ENCODE results near the gene CCDC80.

CCDC80 gene

GRCh38 chr3:112640930-112641801, at the start of gene CCDC80:
Gene CCDC80, minus strand, starts transcription at chr3:112641143. Its CDS starts 1,238 bp downstream, at chr3:112639905.
- Histone ChIP-seq H3K4me3 (ENCODE audit: low read depth in 1 of 5, low read length in 5 of 5) (peak within 1 kb of the TSS; percentile 68 to 92 (median 82)), H3K27me3 (ENCODE audit: control insufficient read depth in 5 of 5, insufficient read depth in 4 of 5, low read length in 5 of 5) (no peaks in the 10 kb centered on the region), H3K36me3 (ENCODE audit: control insufficient read depth in 5 of 5, insufficient read depth in 5 of 5, low read length in 5 of 5) (peaks cover 0 to 3% (median 0%) of the 10 kb centered on the region in 5 donors), H3K9ac (ENCODE audit: low read length in 5 of 5) (peak within 1 kb of the TSS; percentile 67 to 99 (median 84)), H3K4me1 (ENCODE audit: control insufficient read depth in 5 of 5, insufficient read depth in 5 of 5, low read length in 5 of 5) (peaks cover 12 to 85% (median 68%) of the 10 kb centered on the region in 5 donors), H3K27ac (ENCODE audit: low read depth, low read length) (peak within 1 kb of the TSS; percentile 97), H3K9me3 (ENCODE audit: control insufficient read depth in 5 of 5, low read length in 5 of 5) (no peaks in the 10 kb centered on the region)

GRCh38 chr3:112689989-112690388, 49.0 kb upstream of the CCDC80 start:
- H3K4me3 ChIP-seq (ENCODE audit: low read depth in 1 of 5, low read length in 5 of 5): no peak overlapping the region
- H3K27ac ChIP-seq (ENCODE audit: low read depth, low read length): no peak overlapping the region
- no peaks in the 10 kb centered on the region for H3K27me3 ChIP-seq (ENCODE audit: control insufficient read depth in 5 of 5, insufficient read depth in 4 of 5, low read length in 5 of 5)
- peaks cover 0 to 4% (median 0%) of the 10 kb centered on the region in 5 donors for H3K9me3 ChIP-seq (ENCODE audit: control insufficient read depth in 5 of 5, low read length in 5 of 5)
- H3K9ac ChIP-seq (ENCODE audit: low read length in 5 of 5): no peak overlapping the region
- no peaks in the 10 kb centered on the region for H3K36me3 ChIP-seq (ENCODE audit: control insufficient read depth in 5 of 5, insufficient read depth in 5 of 5, low read length in 5 of 5)
- peaks cover 0 to 17% (median 5%) of the 10 kb centered on the region in 5 donors for H3K4me1 ChIP-seq (ENCODE audit: control insufficient read depth in 5 of 5, insufficient read depth in 5 of 5, low read length in 5 of 5)

GRCh38 chr3:112689385-112689784, 48.4 kb upstream of the CCDC80 start:
- H3K27me3 ChIP-seq (ENCODE audit: control insufficient read depth in 5 of 5, insufficient read depth in 4 of 5, low read length in 5 of 5): no peaks in the 10 kb centered on the region
- peaks cover 0 to 4% (median 0%) of the 10 kb centered on the region in 5 donors for H3K9me3 ChIP-seq (ENCODE audit: control insufficient read depth in 5 of 5, low read length in 5 of 5)
- no peak overlapping the region for H3K9ac ChIP-seq (ENCODE audit: low read length in 5 of 5)
- no peaks in the 10 kb centered on the region for H3K36me3 ChIP-seq (ENCODE audit: control insufficient read depth in 5 of 5, insufficient read depth in 5 of 5, low read length in 5 of 5)
- peaks cover 0 to 17% (median 5%) of the 10 kb centered on the region in 5 donors for H3K4me1 ChIP-seq (ENCODE audit: control insufficient read depth in 5 of 5, insufficient read depth in 5 of 5, low read length in 5 of 5)
- H3K27ac ChIP-seq (ENCODE audit: low read depth, low read length): no peak overlapping the region
- no peak overlapping the region for H3K4me3 ChIP-seq (ENCODE audit: low read depth in 1 of 5, low read length in 5 of 5)

GRCh38 chr3:112688819-112689218, 47.9 kb upstream of the CCDC80 start:
- H3K4me1 ChIP-seq (ENCODE audit: control insufficient read depth in 5 of 5, insufficient read depth in 5 of 5, low read length in 5 of 5): peaks cover 0 to 17% (median 5%) of the 10 kb centered on the region in 5 donors
- no peak overlapping the region for H3K4me3 ChIP-seq (ENCODE audit: low read depth in 1 of 5, low read length in 5 of 5)
- H3K9ac ChIP-seq (ENCODE audit: low read length in 5 of 5): no peak overlapping the region
- H3K27ac ChIP-seq (ENCODE audit: low read depth, low read length): no peak overlapping the region
- no peaks in the 10 kb centered on the region for H3K36me3 ChIP-seq (ENCODE audit: control insufficient read depth in 5 of 5, insufficient read depth in 5 of 5, low read length in 5 of 5)
- no peaks in the 10 kb centered on the region for H3K27me3 ChIP-seq (ENCODE audit: control insufficient read depth in 5 of 5, insufficient read depth in 4 of 5, low read length in 5 of 5)
- H3K9me3 ChIP-seq (ENCODE audit: control insufficient read depth in 5 of 5, low read length in 5 of 5): peaks cover 0 to under 1% (median 0%) of the 10 kb centered on the region in 5 donors

- no peaks in the 10 kb centered on the region for H3K27me3 ChIP-seq (ENCODE audit: control insufficient read depth in 5 of 5, insufficient read depth in 4 of 5, low read length in 5 of 5)
- H3K27ac ChIP-seq (ENCODE audit: low read depth, low read length): no peak overlapping the region
- H3K4me1 ChIP-seq (ENCODE audit: control insufficient read depth in 5 of 5, insufficient read depth in 5 of 5, low read length in 5 of 5): peaks cover 0 to 16% (median 5%) of the 10 kb centered on the region in 5 donors
- no peaks in the 10 kb centered on the region for H3K36me3 ChIP-seq (ENCODE audit: control insufficient read depth in 5 of 5, insufficient read depth in 5 of 5, low read length in 5 of 5)
- H3K4me3 ChIP-seq (ENCODE audit: low read depth in 1 of 5, low read length in 5 of 5): no peak overlapping the region
- no peak overlapping the region for H3K9ac ChIP-seq (ENCODE audit: low read length in 5 of 5)
- H3K9me3 ChIP-seq (ENCODE audit: control insufficient read depth in 5 of 5, low read length in 5 of 5): no peaks in the 10 kb centered on the region
Observed at GRCh38 chr3:112688085-112688769, 47.3 kb upstream of the CCDC80 start.

- H3K9me3 ChIP-seq (ENCODE audit: control insufficient read depth in 5 of 5, low read length in 5 of 5): no peaks in the 10 kb centered on the region
- peaks cover 0 to 10% (median 0%) of the 10 kb centered on the region in 5 donors for H3K4me1 ChIP-seq (ENCODE audit: control insufficient read depth in 5 of 5, insufficient read depth in 5 of 5, low read length in 5 of 5)
- H3K9ac ChIP-seq (ENCODE audit: low read length in 5 of 5): no peak overlapping the region
- H3K4me3 ChIP-seq (ENCODE audit: low read depth in 1 of 5, low read length in 5 of 5): no peak overlapping the region
- H3K27ac ChIP-seq (ENCODE audit: low read depth, low read length): no peak overlapping the region
- H3K36me3 ChIP-seq (ENCODE audit: control insufficient read depth in 5 of 5, insufficient read depth in 5 of 5, low read length in 5 of 5): no peaks in the 10 kb centered on the region
- no peaks in the 10 kb centered on the region for H3K27me3 ChIP-seq (ENCODE audit: control insufficient read depth in 5 of 5, insufficient read depth in 4 of 5, low read length in 5 of 5)
Observed at GRCh38 chr3:112687616-112688015, 46.7 kb upstream of the CCDC80 start.

GRCh38 chr3:112687211-112687610, 46.3 kb upstream of the CCDC80 start:
- no peaks in the 10 kb centered on the region for H3K36me3 ChIP-seq (ENCODE audit: control insufficient read depth in 5 of 5, insufficient read depth in 5 of 5, low read length in 5 of 5)
- peaks cover 0 to 9% (median 0%) of the 10 kb centered on the region in 5 donors for H3K4me1 ChIP-seq (ENCODE audit: control insufficient read depth in 5 of 5, insufficient read depth in 5 of 5, low read length in 5 of 5)
- H3K9me3 ChIP-seq (ENCODE audit: control insufficient read depth in 5 of 5, low read length in 5 of 5): no peaks in the 10 kb centered on the region
- H3K27me3 ChIP-seq (ENCODE audit: control insufficient read depth in 5 of 5, insufficient read depth in 4 of 5, low read length in 5 of 5): no peaks in the 10 kb centered on the region
- H3K4me3 ChIP-seq (ENCODE audit: low read depth in 1 of 5, low read length in 5 of 5): no peak overlapping the region
- H3K9ac ChIP-seq (ENCODE audit: low read length in 5 of 5): no peak overlapping the region
- no peak overlapping the region for H3K27ac ChIP-seq (ENCODE audit: low read depth, low read length)

GRCh38 chr3:112685956-112686799, 45.2 kb upstream of the CCDC80 start:
- Histone ChIP-seq H3K36me3 (ENCODE audit: control insufficient read depth in 5 of 5, insufficient read depth in 5 of 5, low read length in 5 of 5) (no peaks in the 10 kb centered on the region), H3K27me3 (ENCODE audit: control insufficient read depth in 5 of 5, insufficient read depth in 4 of 5, low read length in 5 of 5) (no peaks in the 10 kb centered on the region), H3K4me1 (ENCODE audit: control insufficient read depth in 5 of 5, insufficient read depth in 5 of 5, low read length in 5 of 5) (peaks cover 0 to 9% (median 0%) of the 10 kb centered on the region in 5 donors), H3K4me3 (ENCODE audit: low read depth in 1 of 5, low read length in 5 of 5) (no peak overlapping the region), H3K9me3 (ENCODE audit: control insufficient read depth in 5 of 5, low read length in 5 of 5) (no peaks in the 10 kb centered on the region), H3K27ac (ENCODE audit: low read depth, low read length) (no peak overlapping the region), H3K9ac (ENCODE audit: low read length in 5 of 5) (no peak overlapping the region)

- Histone ChIP-seq H3K4me3 (ENCODE audit: low read depth in 1 of 5, low read length in 5 of 5) (no peak overlapping the region), H3K4me1 (ENCODE audit: control insufficient read depth in 5 of 5, insufficient read depth in 5 of 5, low read length in 5 of 5) (peaks cover 0 to 9% (median 0%) of the 10 kb centered on the region in 5 donors), H3K27me3 (ENCODE audit: control insufficient read depth in 5 of 5, insufficient read depth in 4 of 5, low read length in 5 of 5) (no peaks in the 10 kb centered on the region), H3K27ac (ENCODE audit: low read depth, low read length) (no peak overlapping the region), H3K9ac (ENCODE audit: low read length in 5 of 5) (no peak overlapping the region), H3K36me3 (ENCODE audit: control insufficient read depth in 5 of 5, insufficient read depth in 5 of 5, low read length in 5 of 5) (no peaks in the 10 kb centered on the region), H3K9me3 (ENCODE audit: control insufficient read depth in 5 of 5, low read length in 5 of 5) (no peaks in the 10 kb centered on the region)
Observed at GRCh38 chr3:112685420-112685819, 44.5 kb upstream of the CCDC80 start.

All from subcutaneous abdominal adipose tissue (tissue), 5 donors.